Measurements from ENCODE around the gene HHAT. TPM values are rescaled to one million over a fixed set of nuclear protein-coding genes. Genes with fewer than 3 reads are reported as not detected.

The HHAT gene
- total RNA-seq, 1 donor from 2014 or later = 4.3 TPM

DNA sequence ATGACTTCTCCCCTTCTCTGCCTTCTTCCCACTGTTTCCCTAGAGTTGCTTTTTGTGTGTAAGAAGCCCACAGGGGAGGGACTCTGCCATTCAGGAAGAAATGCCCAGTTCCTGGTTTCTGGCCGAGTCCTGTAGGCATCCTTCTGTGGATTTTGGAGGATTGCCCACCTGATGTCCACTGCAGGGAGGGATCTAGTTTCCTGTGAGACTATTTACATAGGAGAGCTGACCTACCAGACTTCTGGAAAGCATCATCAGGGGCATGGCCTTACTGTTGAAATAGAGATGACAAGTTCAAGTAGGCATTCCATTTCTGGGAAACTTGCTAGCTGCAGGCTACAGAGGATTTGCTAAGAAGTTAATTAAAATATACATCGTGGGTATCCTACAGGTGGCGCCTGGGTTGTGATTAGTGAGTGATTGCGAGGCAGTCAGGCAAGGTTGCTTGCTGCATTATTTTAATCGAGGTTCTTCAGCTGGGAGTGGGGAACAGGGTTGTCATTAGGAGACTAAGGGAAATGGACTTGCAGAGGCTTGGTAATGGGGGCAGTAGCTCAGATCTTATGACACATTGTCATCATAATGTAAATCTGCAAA lies 148.7 kb downstream of the HHAT start:
- Histone ChIP-seq H3K9me3 (no peaks in the 10 kb centered on the region), H3K27ac (no peak overlapping the region), H3K4me3 (no peak overlapping the region), H3K4me1 (no peaks in the 10 kb centered on the region), H3K36me3 (no peaks in the 10 kb centered on the region), H3K27me3 (no peaks in the 10 kb centered on the region)
- TF ChIP-seq, protein P1, sequence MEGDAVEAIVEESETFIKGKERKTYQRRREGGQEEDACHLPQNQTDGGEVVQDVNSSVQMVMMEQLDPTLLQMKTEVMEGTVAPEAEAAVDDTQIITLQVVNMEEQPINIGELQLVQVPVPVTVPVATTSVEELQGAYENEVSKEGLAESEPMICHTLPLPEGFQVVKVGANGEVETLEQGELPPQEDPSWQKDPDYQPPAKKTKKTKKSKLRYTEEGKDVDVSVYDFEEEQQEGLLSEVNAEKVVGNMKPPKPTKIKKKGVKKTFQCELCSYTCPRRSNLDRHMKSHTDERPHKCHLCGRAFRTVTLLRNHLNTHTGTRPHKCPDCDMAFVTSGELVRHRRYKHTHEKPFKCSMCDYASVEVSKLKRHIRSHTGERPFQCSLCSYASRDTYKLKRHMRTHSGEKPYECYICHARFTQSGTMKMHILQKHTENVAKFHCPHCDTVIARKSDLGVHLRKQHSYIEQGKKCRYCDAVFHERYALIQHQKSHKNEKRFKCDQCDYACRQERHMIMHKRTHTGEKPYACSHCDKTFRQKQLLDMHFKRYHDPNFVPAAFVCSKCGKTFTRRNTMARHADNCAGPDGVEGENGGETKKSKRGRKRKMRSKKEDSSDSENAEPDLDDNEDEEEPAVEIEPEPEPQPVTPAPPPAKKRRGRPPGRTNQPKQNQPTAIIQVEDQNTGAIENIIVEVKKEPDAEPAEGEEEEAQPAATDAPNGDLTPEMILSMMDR (IDR thresholded peaks at IDR 0.05) = no peak
- no peak for ATAC-seq
- no peak for DNase-seq
- intact Hi-C loops (cut with DNase I) = no loop called here

DNA sequence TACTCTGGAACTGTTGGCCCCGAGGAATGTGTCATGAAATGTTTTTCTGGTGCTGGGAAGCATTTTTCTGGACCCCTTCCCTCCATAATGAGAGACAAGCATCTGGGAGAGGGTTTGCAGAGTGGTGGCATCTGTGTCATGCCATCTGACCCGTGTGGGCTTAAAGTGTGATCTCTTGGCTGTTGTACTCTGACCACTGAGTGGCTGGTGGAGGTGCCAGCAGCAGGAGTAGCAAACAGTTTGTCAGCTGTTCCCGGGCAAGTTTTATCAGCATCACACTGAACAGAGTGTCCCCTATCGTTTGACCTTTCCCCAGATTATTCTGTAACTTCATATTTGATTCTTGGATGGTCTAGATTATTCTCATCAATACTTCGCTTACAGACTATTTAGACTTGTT lies 150.1 kb downstream of the HHAT start:
- intact Hi-C loops (cut with DNase I) = no loop called here
- Histone ChIP-seq H3K4me3 (no peak overlapping the region), H3K4me1 (no peaks in the 10 kb centered on the region), H3K36me3 (no peaks in the 10 kb centered on the region), H3K27me3 (no peaks in the 10 kb centered on the region), H3K27ac (no peak overlapping the region), H3K9me3 (no peaks in the 10 kb centered on the region)
- no peak for DNase-seq
- no peak for ATAC-seq
- TF ChIP-seq, protein P1 (IDR thresholded peaks at IDR 0.05) = no peak

DNA sequence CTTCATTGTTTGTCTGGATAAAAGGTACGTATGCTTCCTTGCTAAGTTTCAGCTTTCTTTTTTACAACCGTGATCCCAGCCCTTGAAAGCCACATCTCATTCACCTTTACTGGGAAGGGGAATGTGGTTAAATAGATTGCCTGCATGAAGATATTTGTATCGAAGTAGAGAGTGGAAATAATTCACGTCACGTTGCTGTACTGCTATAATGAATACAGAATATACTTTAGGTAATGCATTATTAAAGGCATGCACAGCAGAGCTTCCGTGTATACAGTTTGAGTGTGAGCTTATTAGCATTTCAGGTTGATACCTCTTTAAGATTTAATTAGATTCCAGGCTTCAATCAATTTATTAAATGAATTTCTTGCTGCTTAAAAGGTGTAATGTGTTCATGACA lies 153.8 kb downstream of the HHAT start:
- DNase-seq (no peak), ATAC-seq (no peak)
- H3K9me3 ChIP-seq = no peaks in the 10 kb centered on the region
- no peaks in the 10 kb centered on the region for H3K27me3 ChIP-seq
- no peak overlapping the region for H3K27ac ChIP-seq
- H3K36me3 ChIP-seq = no peaks in the 10 kb centered on the region
- no peak overlapping the region for H3K4me3 ChIP-seq
- TF ChIP-seq, protein P1 (IDR thresholded peaks at IDR 0.05) = no peak
- no peaks in the 10 kb centered on the region for H3K4me1 ChIP-seq
- intact Hi-C loops (cut with DNase I) = no loop called here

DNA sequence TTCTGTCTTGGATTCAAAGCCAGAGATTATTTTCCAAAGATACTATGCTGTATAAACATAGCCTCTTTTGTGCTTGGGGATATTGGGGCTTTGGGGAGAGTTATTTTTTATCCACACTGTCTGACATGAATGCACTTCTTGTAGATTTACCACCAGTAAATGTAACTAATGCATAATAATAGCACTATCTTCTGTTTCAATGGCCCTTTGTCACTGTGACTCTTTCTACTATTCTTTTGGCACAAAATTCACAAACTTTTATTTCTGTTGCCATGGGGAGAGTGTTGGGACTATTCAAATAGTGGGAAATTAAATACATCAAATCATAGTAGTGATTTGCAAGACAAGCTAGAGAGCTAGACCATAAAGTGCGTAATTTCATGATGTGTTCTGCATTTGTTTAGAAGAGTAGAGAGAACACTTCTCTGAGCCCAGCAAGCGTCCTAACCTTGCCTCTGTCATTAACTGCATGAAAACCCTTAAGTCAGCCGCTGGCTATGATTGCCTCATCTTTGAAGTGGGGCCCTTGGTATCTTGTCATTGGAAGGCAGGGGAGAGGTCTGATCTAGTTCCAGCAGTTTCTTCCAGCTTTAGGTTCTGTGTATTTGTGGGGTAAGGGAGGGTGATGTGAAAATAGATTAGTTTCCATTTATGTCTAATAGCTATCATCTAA lies 154.4 kb downstream of the HHAT start:
- Histone ChIP-seq H3K27ac (no peak overlapping the region), H3K4me1 (no peaks in the 10 kb centered on the region), H3K36me3 (no peaks in the 10 kb centered on the region), H3K27me3 (no peaks in the 10 kb centered on the region), H3K4me3 (no peak overlapping the region), H3K9me3 (no peaks in the 10 kb centered on the region)
- intact Hi-C loops (cut with DNase I) = no loop called here
- ATAC-seq = no peak
- DNase-seq = no peak
- TF ChIP-seq, protein P1 (IDR thresholded peaks at IDR 0.05) = no peak

DNA sequence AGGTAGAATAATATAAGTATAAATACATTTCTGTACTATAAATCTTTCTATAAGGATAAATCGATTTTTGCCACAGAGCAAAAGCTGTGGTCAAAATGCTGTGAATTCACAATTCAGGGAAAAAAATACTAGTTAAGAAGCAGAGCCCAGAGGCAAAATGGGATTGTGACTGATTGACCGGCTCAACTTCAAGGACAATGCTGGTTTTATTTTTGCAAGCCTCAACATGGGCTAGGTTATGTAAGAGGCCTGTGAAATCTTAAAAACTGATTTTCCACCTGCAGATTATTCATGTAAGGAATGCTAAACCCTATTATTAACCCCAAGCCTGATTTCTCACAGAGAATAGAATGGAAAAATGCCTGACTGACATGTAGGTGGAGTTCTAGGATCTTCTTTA lies 155.1 kb downstream of the HHAT start:
- TF ChIP-seq, protein P1 (IDR thresholded peaks at IDR 0.05) = no peak
- DNase-seq = no peak
- no peaks in the 10 kb centered on the region for H3K9me3 ChIP-seq

More for the DNA sequence above, 155.1 kb downstream of the HHAT start:
- Histone ChIP-seq H3K4me1 (no peaks in the 10 kb centered on the region), H3K27me3 (no peaks in the 10 kb centered on the region), H3K36me3 (no peaks in the 10 kb centered on the region), H3K4me3 (no peak overlapping the region), H3K27ac (no peak overlapping the region)
- no peak for ATAC-seq
- intact Hi-C loops (cut with DNase I) = no loop called here

Measured in upper lobe of right lung (tissue), 1 donor.